HCT116 (cell line): Measurements from ENCODE around the gene KCNK4. TPM values are rescaled to one million over a fixed set of nuclear protein-coding genes. Genes with fewer than 3 reads are reported as not detected.

Experiments
- ATAC-seq: fragments of 200-7000 bp; cut with Tn5 transposase; 2 replicates; pipeline ENCODE4 v1.9.1; 2020; ENCODE audit warnings: mild to moderate bottlenecking, moderate library complexity
- BruUV-seq: library from RNA; stranded (reverse); fragments of 400-500 nt; replicated peaks from 2 replicates; lab custom pipeline; 2021; lab: Mats Ljungman, UMichigan
- CTCF ChIA-PET: fragments of 300-600 bp; sonication (Branson Sonifier 250); formaldehyde crosslinking; loops from one replicate; lab custom pipeline; 2021; ENCODE audit warnings: antibody characterized with exemption; lab: Charles Lee
- POLR2A ChIA-PET: fragments of 300-600, 350-600 bp; sonication (Branson Sonifier 250); formaldehyde crosslinking; loops from one replicate; lab custom pipeline; 2021; ENCODE audit warnings: antibody characterized with exemption; lab: Charles Lee
- RAD21 ChIA-PET, 2 experiments: fragments of 300-600 bp; sonication (Branson Sonifier 250); formaldehyde crosslinking; loops; one replicate each; lab custom pipeline; 2023; ENCODE audit warnings: low total read pairs in 2 of 2; ENCODE audit not compliant: uncharacterized antibody in 2 of 2, unreplicated experiment in 2 of 2, low non-redundant PET in 1 of 2; lab: Charles Lee
- DNase-seq: peaks from one replicate; pipeline ENCODE4 v3.0.0-alpha.2; 2010; ENCODE audit warnings: low read depth, low spot score
- H2AFZ ChIP-seq: fragments of 200-600 bp; shearing (Covaris generic), sonication (generic); 2 replicates; pipeline ENCODE4 v1.6.1; 2017; ENCODE audit warnings: low read depth, mixed run types, mixed read lengths, antibody characterized with exemption, low read length; ENCODE audit not compliant: poor library complexity, severe bottlenecking
- H3K27ac ChIP-seq: 2 replicates; pipeline ENCODE4 v1.5.1; 2012; ENCODE audit warnings: low read depth, low read length
- H3K27me3 ChIP-seq: fragments of 200-600 bp; sonication (generic); 2 replicates; pipeline ENCODE4 v1.6.1; 2016; ENCODE audit warnings: mixed run types, low read length, mixed read lengths; ENCODE audit not compliant: insufficient read depth
- H3K36me3 ChIP-seq, 2 experiments: fragments of 200-500 bp in 1 of 2; fragments of 200-600 bp in 1 of 2; sonication (Bioruptor generic) in 1 of 2; sonication (generic) in 1 of 2; 2 replicates each; pipeline versions ENCODE4 v1.5.1 to v1.6.1; 2014 to 2016; ENCODE audit warnings: low read length in 2 of 2, inconsistent platforms in 1 of 2, mixed read lengths in 1 of 2, mixed run types in 1 of 2; ENCODE audit not compliant: insufficient read depth in 2 of 2, control insufficient read depth in 1 of 2
- H3K4me1 ChIP-seq, 2 experiments: fragments of 200-600 bp in 1 of 2; sonication (generic) in 1 of 2; 2 replicates each; pipeline versions ENCODE4 v1.5.1 to v1.6.1; 2012 to 2017; ENCODE audit warnings: low read length in 2 of 2, inconsistent platforms in 1 of 2, mild to moderate bottlenecking in 1 of 2, mixed read lengths in 1 of 2, mixed run types in 1 of 2, moderate library complexity in 1 of 2; ENCODE audit not compliant: insufficient read depth in 2 of 2, control insufficient read depth in 1 of 2
- H3K4me2 ChIP-seq: fragments of 200-600 bp; sonication (generic); 2 replicates; pipeline ENCODE4 v1.6.1; 2017; ENCODE audit warnings: mixed run types, low read length, mixed read lengths
- H3K4me3 ChIP-seq, 2 experiments: fragments of 200-600 bp in 1 of 2; sonication (generic) in 1 of 2; replicated peaks in 1 of 2; 2 replicates each; pipeline ENCODE4 v1.5.1; 2011 to 2016; ENCODE audit warnings: low read length in 2 of 2, control low read depth in 1 of 2, low read depth in 1 of 2, mild to moderate bottlenecking in 1 of 2, mixed read lengths in 1 of 2, mixed run types in 1 of 2
- H3K79me2 ChIP-seq: fragments of 200-600 bp; sonication (generic); 2 replicates; pipeline ENCODE4 v1.6.1; 2017; ENCODE audit warnings: mild to moderate bottlenecking, mixed run types, low read length, moderate library complexity, mixed read lengths; ENCODE audit not compliant: insufficient read depth
- H3K9ac ChIP-seq: fragments of 200-600 bp; sonication (generic); 2 replicates; pipeline ENCODE4 v1.6.1; 2016; ENCODE audit warnings: low read length, mixed read lengths
- H3K9me2 ChIP-seq: fragments of 200-600 bp; sonication (generic), shearing (Covaris generic); 2 replicates; pipeline ENCODE4 v1.6.1; 2017; ENCODE audit warnings: mixed run types, mild to moderate bottlenecking, moderate library complexity; ENCODE audit not compliant: insufficient read depth
- H3K9me3 ChIP-seq, 2 experiments: fragments of 200-500 bp in 1 of 2; fragments of 200-600 bp in 1 of 2; sonication (Bioruptor generic) in 1 of 2; sonication (generic) in 1 of 2; 2 replicates each; pipeline ENCODE4 v1.6.1; 2014 to 2017; ENCODE audit warnings: low read length in 2 of 2, mixed read lengths in 2 of 2, inconsistent platforms in 1 of 2, low read depth in 1 of 2, mild to moderate bottlenecking in 1 of 2, mixed run types in 1 of 2, moderate library complexity in 1 of 2; ENCODE audit not compliant: control insufficient read depth in 1 of 2, insufficient read depth in 1 of 2
- H4K20me1 ChIP-seq: fragments of 200-600 bp; sonication (generic), shearing (Covaris generic); 2 replicates; pipeline ENCODE4 v1.6.1; 2017; ENCODE audit warnings: mixed run types, mild to moderate bottlenecking, moderate library complexity; ENCODE audit not compliant: insufficient read depth
- EGR1 ChIP-seq: IDR thresholded peaks from 2 replicates; pipeline ENCODE4 v1.6.1; 2012; ENCODE audit warnings: low read depth
- ELF1 ChIP-seq: IDR thresholded peaks from 2 replicates; pipeline ENCODE4 v1.6.1; 2012; ENCODE audit warnings: low read depth, borderline replicate concordance
- EZH2 ChIP-seq: fragments of 200-600 bp; sonication (generic); IDR thresholded peaks from 2 replicates; pipeline ENCODE4 v1.6.1; 2017; ENCODE audit warnings: antibody characterized with exemption, mixed run types
- EZH2phosphoT487 ChIP-seq: fragments of 200-600 bp; IDR thresholded peaks from 2 replicates; pipeline ENCODE4 v1.6.1; 2018; ENCODE audit warnings: antibody characterized with exemption, borderline replicate concordance
- POLR2A ChIP-seq: IDR thresholded peaks from 2 replicates; pipeline ENCODE4 v1.7.0; 2011; ENCODE audit warnings: borderline replicate concordance; ENCODE audit not compliant: insufficient read depth, insufficient read length; ENCODE audit errors: extremely low read depth
- SIN3A ChIP-seq: IDR thresholded peaks from 2 replicates; pipeline ENCODE4 v1.6.1; 2012; ENCODE audit warnings: low read depth
- SRF ChIP-seq: IDR thresholded peaks from 2 replicates; pipeline ENCODE4 v1.6.1; 2012; ENCODE audit warnings: low read depth
- ZFX ChIP-seq: fragments of 450-650 bp; IDR thresholded peaks from 2 replicates; pipeline ENCODE4 v1.6.1; 2017
- intact Hi-C: fragments of 100-400 bp; cut with micrococcal nuclease; formaldehyde crosslinking; loops from 2 replicates; pipeline ENCODE4 v1.10.0; 2022
- total RNA-seq: library from RNA; stranded (reverse); gene quantifications from one replicate; pipeline ENCODE4 v1.2.1, GENCODE V29; 2021; ENCODE audit not compliant: unreplicated experiment
- TF ChIP-seq, protein P1 (sequence below): IDR thresholded peaks from 2 replicates; pipeline ENCODE4 v1.6.1; 2012
- TF ChIP-seq, protein P2 (sequence below): IDR thresholded peaks from 2 replicates; pipeline ENCODE4 v1.6.1; 2011; ENCODE audit warnings: mild to moderate bottlenecking, low read length, moderate library complexity; ENCODE audit not compliant: insufficient replicate concordance; ENCODE audit errors: extremely low read depth

KCNK4 gene
- total RNA-seq, 1 experiment from 2014 or later: not detected

DNA sequence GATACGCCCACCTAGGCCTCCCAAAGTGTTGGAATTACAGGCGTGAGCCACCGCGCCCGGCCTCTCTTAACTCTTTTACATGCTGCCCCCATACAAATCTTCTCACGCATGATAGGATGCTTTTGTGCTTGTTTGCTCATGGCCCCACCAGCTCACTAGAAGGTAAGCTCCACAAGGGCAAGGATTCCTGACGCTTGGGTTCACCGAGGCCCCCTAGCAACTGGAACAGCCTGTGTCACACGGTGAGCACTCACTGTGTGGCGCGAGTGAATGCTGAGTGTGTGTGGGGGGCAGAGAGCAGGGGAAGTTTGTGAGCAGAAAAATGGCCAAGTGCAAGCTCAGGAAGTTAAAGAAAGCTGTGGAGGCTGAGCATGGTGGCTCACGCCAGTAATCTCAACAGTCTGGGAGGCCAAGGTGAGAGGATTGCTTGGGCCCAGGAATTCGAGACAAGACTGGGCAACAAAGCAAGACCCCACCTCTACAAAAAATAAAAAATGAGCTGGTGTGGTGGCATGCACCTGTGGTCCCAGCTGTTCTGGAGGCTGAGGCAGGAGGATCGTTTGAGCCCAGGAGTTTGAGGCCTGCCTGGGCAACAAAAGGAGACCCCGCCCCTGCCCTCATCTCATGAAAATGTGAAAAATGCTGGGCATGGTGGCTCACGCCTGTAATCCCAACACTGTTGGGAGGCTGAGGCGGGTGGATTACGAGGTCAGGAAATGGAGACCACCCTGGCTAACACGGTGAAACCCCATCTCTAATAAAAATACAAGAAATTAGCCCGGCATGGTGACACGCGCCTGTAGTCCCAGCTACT, 8.9 kb upstream of the KCNK4 start:
- Histone ChIP-seq H3K4me2 (no peak overlapping the region), H3K4me1 (peaks cover 14 to 27% of the 10 kb centered on the region in 2 experiments), H3K27ac (no peak overlapping the region), H3K4me3 (no peak overlapping the region), H3K27me3 (no peaks in the 10 kb centered on the region), H3K9me2 (no peaks in the 10 kb centered on the region), H4K20me1 (no peaks in the 10 kb centered on the region), H3K9me3 (no peaks in the 10 kb centered on the region), H3K79me2 (no peaks in the 10 kb centered on the region), H3K36me3 (no peaks in the 10 kb centered on the region; a peak in 1 of 4 replicates), H2AFZ (no peak overlapping the region), H3K9ac (no peak overlapping the region)
- POLR2A ChIA-PET: interaction anchor here (1.6 kb wide), 1 partner anchor 19 kb away, joined by 5 read pairs; no protein-coding TSS in a partner anchor
- RAD21 ChIA-PET: no interaction called here
- no peak for DNase-seq
- ATAC-seq: no peak
- CTCF ChIA-PET: no interaction called here
- intact Hi-C loops: no loop called here
- no peak for TF ChIP-seq EZH2phosphoT487
- TF ChIP-seq, protein P1, sequence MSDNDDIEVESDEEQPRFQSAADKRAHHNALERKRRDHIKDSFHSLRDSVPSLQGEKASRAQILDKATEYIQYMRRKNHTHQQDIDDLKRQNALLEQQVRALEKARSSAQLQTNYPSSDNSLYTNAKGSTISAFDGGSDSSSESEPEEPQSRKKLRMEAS: no peak
- TF ChIP-seq POLR2A: no peak
- TF ChIP-seq EZH2: no peak
- TF ChIP-seq, protein P2, sequence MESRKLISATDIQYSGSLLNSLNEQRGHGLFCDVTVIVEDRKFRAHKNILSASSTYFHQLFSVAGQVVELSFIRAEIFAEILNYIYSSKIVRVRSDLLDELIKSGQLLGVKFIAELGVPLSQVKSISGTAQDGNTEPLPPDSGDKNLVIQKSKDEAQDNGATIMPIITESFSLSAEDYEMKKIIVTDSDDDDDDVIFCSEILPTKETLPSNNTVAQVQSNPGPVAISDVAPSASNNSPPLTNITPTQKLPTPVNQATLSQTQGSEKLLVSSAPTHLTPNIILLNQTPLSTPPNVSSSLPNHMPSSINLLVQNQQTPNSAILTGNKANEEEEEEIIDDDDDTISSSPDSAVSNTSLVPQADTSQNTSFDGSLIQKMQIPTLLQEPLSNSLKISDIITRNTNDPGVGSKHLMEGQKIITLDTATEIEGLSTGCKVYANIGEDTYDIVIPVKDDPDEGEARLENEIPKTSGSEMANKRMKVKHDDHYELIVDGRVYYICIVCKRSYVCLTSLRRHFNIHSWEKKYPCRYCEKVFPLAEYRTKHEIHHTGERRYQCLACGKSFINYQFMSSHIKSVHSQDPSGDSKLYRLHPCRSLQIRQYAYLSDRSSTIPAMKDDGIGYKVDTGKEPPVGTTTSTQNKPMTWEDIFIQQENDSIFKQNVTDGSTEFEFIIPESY: no peak
- no peak for TF ChIP-seq SRF
- no peak for TF ChIP-seq SIN3A
- TF ChIP-seq ELF1: no peak
- TF ChIP-seq ZFX: no peak
- no peak for TF ChIP-seq EGR1
- BruUV-seq: no TSS peak
